ENCODE data around the gene PRKCD.

Gene PRKCD

DNA sequence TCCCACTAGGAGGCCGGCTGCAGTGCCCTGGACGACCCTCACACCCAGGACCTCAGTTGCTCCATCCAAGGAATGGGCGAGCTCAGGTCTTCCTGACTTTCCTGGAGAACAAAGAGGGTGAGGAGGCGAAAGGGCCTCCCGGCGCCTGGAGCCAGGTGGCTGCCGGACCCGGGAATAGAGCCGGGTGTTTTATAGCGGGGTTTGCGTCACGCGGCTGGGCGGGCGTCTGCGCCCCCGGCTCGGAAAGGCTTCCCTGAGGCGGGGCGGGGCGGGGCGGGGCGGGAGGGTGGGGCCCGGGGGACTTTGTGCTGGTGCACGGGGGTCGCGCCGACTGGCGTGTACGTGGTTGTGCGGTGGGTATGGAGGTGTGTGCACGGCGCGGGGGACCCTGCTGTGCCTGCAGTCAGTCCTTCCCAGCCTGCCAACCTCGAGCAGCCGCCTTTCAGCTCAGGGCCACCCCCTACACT is 4.6 kb upstream of the PRKCD start:
- no peak overlapping the region for H3K4me3 Mint-ChIP-seq
- no peaks in the 10 kb centered on the region for H3K36me3 Mint-ChIP-seq (ENCODE audit: low read depth)
- H3K4me1 Mint-ChIP-seq (ENCODE audit: low read depth), result peaks cover 13% of the 10 kb centered on the region
- peaks cover 48% of the 10 kb centered on the region for H3K27me3 Mint-ChIP-seq (ENCODE audit: low read depth)
- no peaks in the 10 kb centered on the region for H3K9me3 Mint-ChIP-seq
- no peak for DNase-seq (ENCODE audit: low spot score)
- H3K27ac Mint-ChIP-seq, result no peak overlapping the region

DNA sequence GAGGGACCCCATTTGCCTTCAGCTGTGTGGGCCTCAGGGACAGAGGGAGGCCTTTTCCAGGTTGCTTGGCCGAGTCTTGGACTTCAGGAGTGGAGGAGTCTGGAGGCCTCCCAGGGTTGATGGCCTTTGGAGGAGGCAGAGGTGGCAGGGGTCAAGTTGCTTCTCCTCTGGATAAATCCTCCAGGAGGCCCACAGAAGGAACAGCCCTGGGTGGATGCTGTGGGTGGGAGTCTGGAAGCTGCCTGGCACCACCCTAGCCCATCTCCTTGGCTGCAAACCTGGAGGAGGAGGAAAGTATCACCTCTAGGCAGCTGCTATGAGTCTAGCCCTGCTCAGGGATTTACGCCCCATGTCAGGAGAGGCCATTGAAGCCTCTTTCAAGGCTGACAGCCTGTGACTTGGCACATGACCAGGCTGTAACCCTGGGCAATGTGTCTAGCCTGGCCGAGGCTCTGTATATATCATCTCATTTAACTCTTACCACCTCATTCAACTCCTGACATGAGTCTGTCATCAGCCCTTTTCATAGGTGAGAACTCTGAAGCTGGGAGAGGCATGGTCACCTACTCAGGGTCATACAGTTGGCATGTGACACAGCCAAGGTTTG is 2.9 kb upstream of the PRKCD start:
- Mint-ChIP-seq H3K9me3 (no peaks in the 10 kb centered on the region), H3K36me3 (ENCODE audit: low read depth) (no peaks in the 10 kb centered on the region), H3K27me3 (ENCODE audit: low read depth) (peaks cover 47% of the 10 kb centered on the region), H3K4me3 (no peak overlapping the region), H3K27ac (no peak overlapping the region), H3K4me1 (ENCODE audit: low read depth) (peaks cover 21% of the 10 kb centered on the region)
- DNase-seq (ENCODE audit: low spot score), result no peak

DNA sequence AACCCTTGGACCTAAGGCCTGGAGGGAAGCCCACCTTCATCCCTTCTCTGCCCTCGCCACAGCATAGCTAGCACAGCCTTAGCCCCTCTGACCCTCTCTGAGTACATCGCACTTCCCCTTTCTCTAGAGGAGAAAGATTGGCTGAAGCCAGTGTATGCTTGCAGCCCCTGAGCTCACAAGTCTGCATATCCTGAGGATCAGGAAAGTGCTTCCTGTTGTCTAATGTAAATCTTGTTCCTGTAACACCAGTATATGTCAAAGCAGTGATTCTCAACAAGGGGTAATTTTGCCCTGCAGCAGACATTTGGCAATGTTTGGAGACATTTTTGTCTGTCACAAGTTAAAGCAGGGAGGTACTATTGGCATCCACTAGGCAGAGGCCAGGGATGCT is 2.2 kb upstream of the PRKCD start:
- no peak for DNase-seq (ENCODE audit: low spot score)
- H3K27ac Mint-ChIP-seq, result no peak overlapping the region
- H3K27me3 Mint-ChIP-seq (ENCODE audit: low read depth), result peaks cover 41% of the 10 kb centered on the region
- no peaks in the 10 kb centered on the region for H3K9me3 Mint-ChIP-seq
- peaks cover 25% of the 10 kb centered on the region for H3K4me1 Mint-ChIP-seq (ENCODE audit: low read depth)
- H3K4me3 Mint-ChIP-seq, result no peak overlapping the region
- H3K36me3 Mint-ChIP-seq (ENCODE audit: low read depth), result no peaks in the 10 kb centered on the region

DNA sequence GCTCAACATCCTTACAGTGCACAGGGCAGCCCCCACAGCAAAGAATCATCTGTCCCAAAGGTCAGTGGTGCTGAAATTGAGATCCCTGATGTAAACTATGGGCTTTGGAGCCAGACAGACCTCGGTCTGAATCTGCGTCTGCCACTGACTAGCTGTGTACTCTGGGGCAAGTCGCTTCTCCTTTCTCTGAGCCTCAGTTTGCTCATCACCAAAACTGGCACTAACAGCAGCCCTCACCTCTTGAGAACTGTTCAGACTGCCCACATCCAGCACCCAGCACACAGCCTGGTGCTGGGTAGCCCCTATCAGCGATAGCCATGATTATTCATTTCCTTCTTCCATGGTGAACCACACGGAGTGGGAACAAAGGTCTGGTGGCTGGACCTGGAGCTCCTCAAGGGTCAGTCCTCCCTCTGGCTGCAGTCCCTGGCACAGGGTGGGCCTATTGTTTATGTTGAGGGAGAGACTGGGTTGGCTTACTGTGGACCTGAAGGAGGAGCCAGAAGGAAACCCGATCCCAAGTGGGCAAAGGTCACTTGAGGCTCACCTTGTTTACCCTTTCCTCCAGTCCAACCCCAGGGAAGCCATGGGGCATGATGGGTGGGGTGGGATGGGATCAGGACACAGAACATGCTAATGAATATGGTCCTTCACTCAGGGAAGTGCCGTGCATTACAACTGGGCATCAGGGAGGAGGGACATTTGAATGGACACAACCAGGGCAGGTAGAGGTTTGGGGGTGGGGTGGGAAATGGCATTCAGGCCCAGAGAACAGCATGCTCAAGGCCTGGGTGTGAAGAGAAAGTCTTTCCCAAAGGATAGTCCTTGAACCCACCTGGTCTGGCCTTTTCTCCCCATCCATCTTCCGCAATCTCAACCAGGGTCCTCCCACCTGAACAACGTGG is 1.6 kb upstream of the PRKCD start:
- Mint-ChIP-seq H3K4me1 (ENCODE audit: low read depth) (peaks cover 25% of the 10 kb centered on the region), H3K9me3 (no peaks in the 10 kb centered on the region), H3K36me3 (ENCODE audit: low read depth) (no peaks in the 10 kb centered on the region), H3K4me3 (no peak overlapping the region), H3K27ac (no peak overlapping the region), H3K27me3 (ENCODE audit: low read depth) (peaks cover 41% of the 10 kb centered on the region)
- DNase-seq (ENCODE audit: low spot score), result no peak

DNA sequence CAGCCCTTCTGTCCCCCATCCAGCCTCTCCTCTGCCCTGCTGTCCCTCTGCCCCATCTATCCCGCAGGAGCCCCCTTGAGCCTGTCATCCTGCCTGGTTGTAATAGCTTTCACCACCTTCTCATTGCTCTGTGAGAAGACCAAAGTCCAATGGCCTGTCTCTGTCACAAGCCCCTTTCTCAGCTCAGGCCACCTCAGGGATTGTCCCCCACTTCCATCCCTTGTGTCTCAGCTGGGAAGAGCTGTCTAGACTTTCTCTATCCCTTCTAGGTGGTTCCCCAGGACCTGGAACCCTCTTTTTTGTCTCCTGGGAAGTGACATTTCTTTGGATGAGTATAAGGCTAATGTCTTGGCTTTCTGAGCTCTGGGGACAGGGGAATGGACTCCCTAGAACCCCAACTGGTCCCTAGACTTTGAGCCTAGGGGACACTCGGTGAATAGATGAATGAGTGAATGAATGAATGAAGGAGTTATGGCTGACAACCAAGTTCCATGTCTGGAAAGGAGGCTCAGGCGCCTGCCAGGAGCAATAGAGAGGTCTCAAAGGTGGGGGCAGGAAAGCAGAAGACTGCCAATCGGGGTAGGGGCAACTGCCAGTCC is 849 bp upstream of the PRKCD start:
- peaks cover 41% of the 10 kb centered on the region for H3K27me3 Mint-ChIP-seq (ENCODE audit: low read depth)
- peak overlapping the region; percentile 89 for H3K4me3 Mint-ChIP-seq
- H3K9me3 Mint-ChIP-seq, result no peaks in the 10 kb centered on the region
- peaks cover 25% of the 10 kb centered on the region for H3K4me1 Mint-ChIP-seq (ENCODE audit: low read depth)
- DNase-seq (ENCODE audit: low spot score), result no peak
- H3K36me3 Mint-ChIP-seq (ENCODE audit: low read depth), result no peaks in the 10 kb centered on the region
- H3K27ac Mint-ChIP-seq, result peak overlapping the region; percentile 82

- Mint-ChIP-seq H3K4me3 (peak overlapping the region; percentile 84), H3K36me3 (ENCODE audit: low read depth) (no peaks in the 10 kb centered on the region), H3K27me3 (ENCODE audit: low read depth) (peaks cover 32% of the 10 kb centered on the region), H3K27ac (peak overlapping the region; percentile 62), H3K4me1 (ENCODE audit: low read depth) (peaks cover 25% of the 10 kb centered on the region), H3K9me3 (no peaks in the 10 kb centered on the region)
- no peak for DNase-seq (ENCODE audit: low spot score)
These were observed 426 bp downstream of the PRKCD start for GRCh38 chr3:53161450-53161819.

GRCh38 chr3:53161820-53162671 is 1.0 kb downstream of the PRKCD start:
- peaks cover 26% of the 10 kb centered on the region for H3K4me1 Mint-ChIP-seq (ENCODE audit: low read depth)
- DNase-seq (ENCODE audit: low spot score), result peak; percentile 52
- no peaks in the 10 kb centered on the region for H3K36me3 Mint-ChIP-seq (ENCODE audit: low read depth)
- no peaks in the 10 kb centered on the region for H3K9me3 Mint-ChIP-seq
- peak overlapping the region; percentile 67 for H3K27ac Mint-ChIP-seq
- H3K27me3 Mint-ChIP-seq (ENCODE audit: low read depth), result peaks cover 26% of the 10 kb centered on the region
- H3K4me3 Mint-ChIP-seq, result peak overlapping the region; percentile 84

GRCh38 chr3:53162672-53163443 is 1.8 kb downstream of the PRKCD start:
- H3K27me3 Mint-ChIP-seq (ENCODE audit: low read depth), result peaks cover 18% of the 10 kb centered on the region
- peak overlapping the region; percentile 82 for H3K4me3 Mint-ChIP-seq
- DNase-seq (ENCODE audit: low spot score), result peak; percentile 34
- peak overlapping the region; percentile 67 for H3K27ac Mint-ChIP-seq
- H3K4me1 Mint-ChIP-seq (ENCODE audit: low read depth), result peaks cover 26% of the 10 kb centered on the region
- H3K9me3 Mint-ChIP-seq, result no peaks in the 10 kb centered on the region
- H3K36me3 Mint-ChIP-seq (ENCODE audit: low read depth), result no peaks in the 10 kb centered on the region

GRCh38 chr3:53163444-53164387 is 2.7 kb downstream of the PRKCD start:
- no peak for DNase-seq (ENCODE audit: low spot score)
- Mint-ChIP-seq H3K36me3 (ENCODE audit: low read depth) (no peaks in the 10 kb centered on the region), H3K27ac (no peak overlapping the region), H3K4me3 (peak overlapping the region; percentile 82), H3K9me3 (no peaks in the 10 kb centered on the region), H3K4me1 (ENCODE audit: low read depth) (peaks cover 29% of the 10 kb centered on the region), H3K27me3 (ENCODE audit: low read depth) (peaks cover 12% of the 10 kb centered on the region)

DNA sequence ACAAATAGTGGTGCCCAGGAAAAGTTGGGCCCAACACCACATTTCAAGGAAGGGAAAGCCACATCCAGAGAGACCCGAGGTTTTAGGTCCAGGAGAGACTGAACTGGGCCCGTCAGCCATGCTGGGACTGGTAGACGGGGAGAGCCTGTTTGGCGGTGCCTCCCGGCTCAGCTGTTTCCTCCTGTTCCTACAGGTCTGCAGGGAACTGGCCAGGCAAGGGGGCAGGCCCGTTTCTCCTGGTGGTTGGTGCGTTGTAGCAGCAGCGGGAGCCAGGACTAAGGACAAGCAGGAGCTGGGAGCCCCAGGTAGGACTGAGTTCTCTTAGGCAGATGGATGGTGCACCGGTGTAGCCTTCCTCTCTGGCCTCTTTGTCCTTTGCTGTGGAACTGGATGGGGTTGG is 3.9 kb downstream of the PRKCD start:
- DNase-seq (ENCODE audit: low spot score), result no peak
- H3K36me3 Mint-ChIP-seq (ENCODE audit: low read depth), result no peaks in the 10 kb centered on the region
- no peaks in the 10 kb centered on the region for H3K9me3 Mint-ChIP-seq
- H3K27ac Mint-ChIP-seq, result no peak overlapping the region
- no peak overlapping the region for H3K4me3 Mint-ChIP-seq
- peaks cover 35% of the 10 kb centered on the region for H3K4me1 Mint-ChIP-seq (ENCODE audit: low read depth)
- H3K27me3 Mint-ChIP-seq (ENCODE audit: low read depth), result peaks cover 6% of the 10 kb centered on the region

DNA sequence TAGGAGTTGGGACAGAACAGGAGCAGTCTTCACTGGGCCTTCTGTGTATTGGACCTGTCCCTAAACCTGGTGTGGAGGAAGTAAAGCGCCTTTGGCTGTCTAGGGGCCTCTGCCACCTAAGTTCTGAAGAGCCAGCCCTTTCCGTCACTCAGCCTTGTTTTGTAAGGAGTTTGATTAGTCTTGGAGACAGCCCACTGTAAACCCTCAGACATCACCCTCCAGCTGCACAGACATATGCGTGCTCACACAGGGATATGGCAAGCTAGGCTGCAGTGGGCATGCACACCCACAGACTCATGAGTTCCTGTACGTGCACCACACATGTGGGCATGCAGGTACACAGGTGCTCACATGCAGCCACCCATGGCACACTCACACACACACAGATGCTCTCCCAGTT is 5.2 kb downstream of the PRKCD start:
- Mint-ChIP-seq H3K36me3 (ENCODE audit: low read depth) (no peaks in the 10 kb centered on the region), H3K9me3 (no peaks in the 10 kb centered on the region), H3K27me3 (ENCODE audit: low read depth) (no peaks in the 10 kb centered on the region), H3K4me3 (no peak overlapping the region), H3K27ac (no peak overlapping the region), H3K4me1 (ENCODE audit: low read depth) (peaks cover 39% of the 10 kb centered on the region)
- no peak for DNase-seq (ENCODE audit: low spot score)

GRCh38 chr3:53166781-53167291 is 5.8 kb downstream of the PRKCD start:
- no peak for DNase-seq (ENCODE audit: low spot score)
- H3K4me3 Mint-ChIP-seq, result no peak overlapping the region
- no peaks in the 10 kb centered on the region for H3K36me3 Mint-ChIP-seq (ENCODE audit: low read depth)
- H3K4me1 Mint-ChIP-seq (ENCODE audit: low read depth), result peaks cover 39% of the 10 kb centered on the region
- no peaks in the 10 kb centered on the region for H3K9me3 Mint-ChIP-seq
- no peaks in the 10 kb centered on the region for H3K27me3 Mint-ChIP-seq (ENCODE audit: low read depth)
- H3K27ac Mint-ChIP-seq, result no peak overlapping the region

Measured in T-helper 2 cell treated with Interferon-gamma antibody and Interleukin-4, amounts not matched to agents 5 μg/mL and 100 μg/mL, for 36 hours (primary cell).